MM.1S (cell line): ENCODE results near the gene PWP2.
A peak's percentile ranks its signal among the peaks of the same experiment; 100 is the strongest.
"Not testable (repeated sequence)": the region's sequence is repeated elsewhere in the genome, so short reads cannot be mapped to it uniquely, and the experiment has no call there.

Experiments
- DNase-seq: peaks from one replicate; pipeline ENCODE4 v3.0.0-alpha.2; 2015
- H2AFZ ChIP-seq: fragments of 300-600 bp; sonication (generic); 2 replicates; pipeline ENCODE4 v1.6.0; 2016; ENCODE audit warnings: antibody characterized with exemption, low read length
- H3F3A ChIP-seq: fragments of 300-600 bp; sonication (generic); 2 replicates; pipeline ENCODE4 v1.6.1; 2016; ENCODE audit warnings: mild to moderate bottlenecking, antibody characterized with exemption, low read length, moderate library complexity, mixed read lengths; ENCODE audit not compliant: insufficient read depth
- H3K27ac ChIP-seq: fragments of 300-600 bp; sonication (generic); 2 replicates; pipeline ENCODE4 v1.5.1; 2016; ENCODE audit warnings: mild to moderate bottlenecking, low read length
- H3K27me3 ChIP-seq: fragments of 300-600 bp; sonication (generic); replicated peaks from 2 replicates; pipeline ENCODE4 v1.6.0; 2016; ENCODE audit warnings: low read length; ENCODE audit not compliant: insufficient read depth
- H3K36me3 ChIP-seq: fragments of 300-600 bp; sonication (generic); replicated peaks from 2 replicates; pipeline ENCODE4 v1.6.1; 2016; ENCODE audit warnings: mild to moderate bottlenecking, low read length, mixed read lengths; ENCODE audit not compliant: insufficient read depth
- H3K4me1 ChIP-seq: fragments of 300-600 bp; sonication (generic); 2 replicates; pipeline ENCODE4 v1.6.1; 2016; ENCODE audit warnings: low read length, mixed read lengths
- H3K4me2 ChIP-seq: fragments of 300-600 bp; sonication (generic); 2 replicates; pipeline ENCODE4 v1.6.0; 2016; ENCODE audit warnings: low read depth, low read length
- H3K4me3 ChIP-seq: fragments of 300-600 bp; sonication (generic); 2 replicates; pipeline ENCODE4 v1.5.1; 2016; ENCODE audit warnings: low read length, mixed read lengths
- H3K79me2 ChIP-seq: fragments of 300-600 bp; sonication (generic); 2 replicates; pipeline ENCODE4 v1.6.1; 2016; ENCODE audit warnings: mixed run types, low read length, mixed read lengths
- H3K9ac ChIP-seq: fragments of 300-600 bp; sonication (generic); 2 replicates; pipeline ENCODE4 v1.6.1; 2016; ENCODE audit warnings: low read length, mixed read lengths
- H3K9me2 ChIP-seq: fragments of 300-600 bp; sonication (generic); replicated peaks from 2 replicates; pipeline ENCODE4 v1.6.1; 2016; ENCODE audit warnings: mild to moderate bottlenecking, low read length, mixed read lengths; ENCODE audit not compliant: insufficient read depth
- H3K9me3 ChIP-seq: fragments of 300-600 bp; sonication (generic); replicated peaks from 2 replicates; pipeline ENCODE4 v1.6.1; 2016; ENCODE audit warnings: mild to moderate bottlenecking, low read length, mixed read lengths; ENCODE audit not compliant: insufficient read depth
- H4K20me1 ChIP-seq: fragments of 300-600 bp; sonication (generic); 2 replicates; pipeline ENCODE4 v1.6.1; 2016; ENCODE audit warnings: mild to moderate bottlenecking, low read length, moderate library complexity, mixed read lengths; ENCODE audit not compliant: insufficient read depth

Gene PWP2

DNA sequence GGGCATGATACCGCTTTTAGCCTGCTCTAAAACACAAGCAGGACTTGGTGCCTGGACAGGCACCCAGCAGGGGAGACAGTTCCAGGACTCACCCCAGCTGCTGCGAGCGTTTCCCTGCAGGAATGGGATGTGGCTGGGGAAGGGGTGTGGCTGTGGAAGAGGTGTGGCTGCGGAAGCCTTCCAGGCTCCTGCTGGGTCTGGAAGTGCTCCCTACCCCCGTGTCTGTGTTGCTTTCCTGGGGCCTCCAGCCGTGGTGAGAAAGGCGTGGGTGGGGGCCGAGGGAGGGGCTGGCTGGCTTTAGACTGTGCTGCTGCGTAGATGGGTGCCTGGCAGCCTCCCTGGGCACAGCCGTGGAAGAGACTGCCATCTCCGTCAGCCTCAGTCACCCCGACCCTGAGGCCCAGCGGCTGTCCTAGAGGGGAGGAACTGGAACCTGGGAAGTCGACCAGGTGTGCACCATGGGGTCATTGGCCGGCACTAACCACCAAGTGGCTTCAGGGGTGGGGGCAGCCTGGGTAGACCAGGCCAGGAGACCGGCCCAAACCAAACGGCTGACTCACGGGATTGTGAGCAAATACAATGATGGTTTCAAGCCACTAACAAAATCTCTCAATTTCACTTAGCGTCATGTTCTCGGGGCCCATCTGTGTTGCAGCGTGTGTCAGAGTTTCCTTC, 46.2 kb downstream of the PWP2 start:
- not testable (repeated sequence) for H3K9ac ChIP-seq, H4K20me1 ChIP-seq, H3K4me3 ChIP-seq, DNase-seq, H3K27me3 ChIP-seq, H3K36me3 ChIP-seq, H3K79me2 ChIP-seq, H3K9me3 ChIP-seq, H3K4me2 ChIP-seq, H3K9me2 ChIP-seq, H3F3A ChIP-seq, H3K4me1 ChIP-seq, H2AFZ ChIP-seq
- peak overlapping the region; percentile 58; the same call in 1 of the 2 replicates for H3K27ac ChIP-seq

DNA sequence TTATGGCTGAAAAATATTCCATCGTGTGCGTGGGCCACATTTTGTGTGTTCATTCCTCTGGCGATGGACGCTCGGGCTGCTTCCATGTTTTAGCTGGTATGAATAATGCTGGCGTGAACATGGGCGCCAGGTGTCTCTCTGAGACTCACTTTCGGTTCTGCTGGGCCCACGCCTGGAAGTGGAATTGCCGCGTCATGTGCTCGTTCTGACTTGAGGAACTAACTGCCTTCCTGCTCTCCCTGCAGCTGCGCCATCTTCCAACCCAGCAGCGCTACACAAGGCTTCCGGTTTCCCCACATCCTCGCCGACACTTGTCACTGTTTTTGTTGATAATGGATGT, 46.7 kb downstream of the PWP2 start:
- H3K9me3 ChIP-seq, H3K79me2 ChIP-seq, DNase-seq, H2AFZ ChIP-seq, H3F3A ChIP-seq, H3K36me3 ChIP-seq, H3K4me3 ChIP-seq, H3K4me2 ChIP-seq, H3K9ac ChIP-seq, H3K27me3 ChIP-seq, H4K20me1 ChIP-seq, H3K9me2 ChIP-seq, H3K4me1 ChIP-seq: not testable (repeated sequence)
- peak overlapping the region; percentile 58; the same call in 1 of the 2 replicates for H3K27ac ChIP-seq

DNA sequence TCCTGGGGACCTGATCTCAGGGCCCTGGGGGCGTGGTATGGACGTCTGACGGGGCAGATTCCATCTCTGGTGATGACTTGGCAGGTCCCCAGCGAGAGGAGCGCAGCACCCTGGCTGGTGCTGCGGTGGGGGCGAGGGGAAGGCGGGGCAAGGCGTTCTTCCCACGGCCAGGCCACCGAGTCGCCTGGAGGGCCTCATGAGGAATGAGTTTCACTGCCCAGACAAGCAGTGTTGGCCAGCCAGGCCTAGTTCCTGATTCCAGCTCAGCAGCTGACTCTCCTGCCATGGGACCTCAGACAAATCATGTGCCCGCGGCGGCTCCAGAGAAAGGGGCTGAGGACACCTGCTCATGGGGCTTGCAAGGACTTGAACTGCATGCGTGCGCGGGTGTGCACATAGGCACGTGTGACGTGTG, 47.6 kb downstream of the PWP2 start:
- not testable (repeated sequence) for H3K9me3 ChIP-seq, H4K20me1 ChIP-seq, DNase-seq, H3K36me3 ChIP-seq, H3F3A ChIP-seq, H3K4me2 ChIP-seq, H3K79me2 ChIP-seq, H3K9ac ChIP-seq, H3K4me3 ChIP-seq, H3K27me3 ChIP-seq, H3K4me1 ChIP-seq, H2AFZ ChIP-seq, H3K9me2 ChIP-seq
- H3K27ac ChIP-seq, result peak overlapping the region; percentile 62; the same call in 1 of the 2 replicates

GRCh38 chr21:44155231-44155993, 48.2 kb downstream of the PWP2 start:
- not testable (repeated sequence) for H4K20me1 ChIP-seq, H3K4me3 ChIP-seq, H3K27me3 ChIP-seq, H3K79me2 ChIP-seq, H3K4me1 ChIP-seq, H3K9me3 ChIP-seq, H3K36me3 ChIP-seq, H3K9me2 ChIP-seq, H2AFZ ChIP-seq, H3F3A ChIP-seq, H3K4me2 ChIP-seq
- Histone ChIP-seq H3K9ac (peak overlapping the region; percentile 55; the same call in 1 of the 2 replicates), H3K27ac (peak overlapping the region; percentile 77)
- DNase-seq, result peak; percentile 58

- H3K9ac ChIP-seq, H3K9me2 ChIP-seq, H2AFZ ChIP-seq, H3K79me2 ChIP-seq, H3K9me3 ChIP-seq, H3F3A ChIP-seq, H4K20me1 ChIP-seq, H3K4me1 ChIP-seq, H3K27me3 ChIP-seq, H3K4me3 ChIP-seq, H3K36me3 ChIP-seq, DNase-seq, H3K4me2 ChIP-seq: not testable (repeated sequence)
- H3K27ac ChIP-seq, result peak overlapping the region; percentile 77; the same call in 1 of the 2 replicates
Observed at GRCh38 chr21:44155994-44156380, 48.8 kb downstream of the PWP2 start.

DNA sequence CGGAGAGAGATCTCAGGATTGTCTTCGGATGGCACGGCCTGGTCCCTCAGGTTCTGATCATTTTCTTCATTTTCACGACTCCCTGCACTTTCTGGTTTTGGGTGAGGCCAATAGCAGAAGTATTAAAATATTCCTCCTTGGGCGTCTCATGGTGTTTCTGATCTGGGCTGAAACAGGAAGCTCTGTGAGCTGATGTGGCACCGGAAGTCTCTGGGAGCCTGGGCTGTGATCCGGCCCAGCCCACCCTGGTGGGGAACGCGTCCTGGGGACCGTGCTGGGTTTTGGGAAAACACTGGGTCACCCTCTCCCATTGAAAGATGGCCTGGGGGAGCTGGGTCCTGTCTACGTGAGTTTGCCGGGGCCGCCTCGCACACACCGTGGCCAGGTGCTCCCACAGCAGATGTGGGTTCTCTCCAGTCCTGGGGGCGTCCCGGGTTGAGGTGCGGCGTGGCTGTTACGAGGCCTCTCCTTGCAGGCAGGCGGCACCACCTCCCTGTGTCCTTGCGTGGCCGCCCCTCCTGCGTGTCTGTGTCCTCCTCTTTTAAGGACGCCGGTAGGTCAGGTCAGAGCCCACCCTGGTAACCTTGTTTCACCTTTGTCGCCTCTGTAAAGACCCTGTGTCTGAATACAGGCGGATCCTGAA, 50.4 kb downstream of the PWP2 start:
- not testable (repeated sequence) for H3K4me2 ChIP-seq, H3K27me3 ChIP-seq, H2AFZ ChIP-seq

GRCh38 chr21:44158082-44158468, 50.9 kb downstream of the PWP2 start:
- H3K9ac ChIP-seq, H3K36me3 ChIP-seq, H3K79me2 ChIP-seq, H2AFZ ChIP-seq, H3K4me2 ChIP-seq, H4K20me1 ChIP-seq, H3K9me3 ChIP-seq, H3K9me2 ChIP-seq, DNase-seq, H3K27ac ChIP-seq, H3K4me1 ChIP-seq, H3K27me3 ChIP-seq, H3K4me3 ChIP-seq, H3F3A ChIP-seq: not testable (repeated sequence)

More for the DNA sequence above, 50.4 kb downstream of the PWP2 start:
- not testable (repeated sequence) for H3K9ac ChIP-seq, H3K36me3 ChIP-seq, H4K20me1 ChIP-seq, H3F3A ChIP-seq, H3K4me3 ChIP-seq, H3K9me2 ChIP-seq, DNase-seq, H3K4me1 ChIP-seq, H3K79me2 ChIP-seq, H3K27ac ChIP-seq, H3K9me3 ChIP-seq
